HepG2 (cell line): ENCODE measurements around the gene ADARB2. TPM values are rescaled to one million over a fixed set of nuclear protein-coding genes. Genes with fewer than 3 reads are reported as not detected.

ENCODE experiments used
- ATAC-seq: fragments of 200-7000 bp; cut with Tn5 transposase; 3 replicates; pipeline ENCODE4 v1.9.1; 2020; ENCODE audit warnings: mild to moderate bottlenecking, moderate library complexity
- BruUV-seq: library from RNA; stranded (reverse); fragments of 400-500 nt; replicated peaks from 2 replicates; lab custom pipeline; 2021; lab: Mats Ljungman, UMichigan
- CTCF ChIA-PET: fragments of 300-600 bp; formaldehyde crosslinking; extraction: SDS; loops from one replicate; lab custom pipeline; 2021; ENCODE audit warnings: low total read pairs, inconsistent platforms, low intra/inter-chr PET ratio; lab: Yijun Ruan, JAX
- POLR2A ChIA-PET: fragments of 350-600 bp; sonication (Branson Sonifier 250); formaldehyde crosslinking; loops from one replicate; lab custom pipeline; 2020; ENCODE audit warnings: antibody characterized with exemption, inconsistent platforms; lab: Yijun Ruan, JAX
- DNase-seq: peaks from one replicate; pipeline ENCODE4 v3.0.0-alpha.2; 2015; ENCODE audit warnings: low spot score
- FAIRE-seq: peaks from 3 replicates; lab custom pipeline; 2011; peaks lifted over from hg19 to GRCh38; lab: Jason Lieb, UNC
- H2AFZ ChIP-seq: one replicate; pipeline ENCODE4 v1.6.1; 2011; ENCODE audit warnings: low read length, inconsistent platforms
- H3K27ac ChIP-seq: fragments of 300-600 bp; 3 replicates; pipeline ENCODE4 v1.8.0; 2011; ENCODE audit warnings: mixed run types, mild to moderate bottlenecking, mixed read lengths, low read length, inconsistent platforms; ENCODE audit not compliant: insufficient read depth; ENCODE audit errors: extremely low read length
- H3K27me3 ChIP-seq, 2 experiments: fragments of 200-600 bp in 1 of 2; 2 replicates in 1 of 2; 3 replicates in 1 of 2; pipeline versions ENCODE4 v1.6.0 to v1.8.0; 2011; ENCODE audit warnings: low read length in 2 of 2, mild to moderate bottlenecking in 2 of 2, moderate library complexity in 2 of 2, inconsistent platforms in 1 of 2; ENCODE audit not compliant: insufficient read depth in 2 of 2, control insufficient read depth in 1 of 2
- H3K36me3 ChIP-seq, 2 experiments: fragments of 200-600 bp in 1 of 2; replicated peaks in 1 of 2; 2 replicates in 1 of 2; 3 replicates in 1 of 2; pipeline versions ENCODE4 v1.5.1 to v1.8.0; 2011; ENCODE audit warnings: low read length in 2 of 2, inconsistent platforms in 1 of 2; ENCODE audit not compliant: insufficient read depth in 2 of 2, control insufficient read depth in 1 of 2
- H3K4me1 ChIP-seq: 2 replicates; pipeline ENCODE4 v1.5.1; 2012; ENCODE audit warnings: low read length, inconsistent platforms; ENCODE audit not compliant: insufficient read depth
- H3K4me2 ChIP-seq: 2 replicates; pipeline ENCODE4 v1.6.0; 2011; ENCODE audit warnings: low read depth, low read length, inconsistent platforms
- H3K4me3 ChIP-seq, 3 experiments: fragments of 200-600 bp in 1 of 3; sonication (generic), shearing (Covaris generic) in 1 of 3; replicated peaks in 1 of 3; 2 replicates each; pipeline ENCODE4 v1.5.1; 2011 to 2016; ENCODE audit warnings: low read length in 3 of 3, inconsistent platforms in 2 of 3, low read depth in 2 of 3, mild to moderate bottlenecking in 2 of 3, control low read depth in 1 of 3, mixed read lengths in 1 of 3; ENCODE audit not compliant: insufficient read depth in 1 of 3
- H3K79me2 ChIP-seq: one replicate; pipeline ENCODE4 v1.6.1; 2011; ENCODE audit warnings: low read length, inconsistent platforms; ENCODE audit not compliant: insufficient read depth
- H3K9ac ChIP-seq: 2 replicates; pipeline ENCODE4 v1.6.0; 2011; ENCODE audit warnings: mild to moderate bottlenecking, low read depth, low read length, inconsistent platforms; ENCODE audit not compliant: insufficient read depth
- H3K9me3 ChIP-seq: 2 replicates; pipeline ENCODE4 v1.5.1; 2012; ENCODE audit warnings: mild to moderate bottlenecking, low read length
- H4K20me1 ChIP-seq: 2 replicates; pipeline ENCODE4 v1.6.0; 2011; ENCODE audit warnings: inconsistent platforms, mild to moderate bottlenecking, low read length, moderate library complexity; ENCODE audit not compliant: insufficient read depth
- AHR ChIP-seq: IDR thresholded peaks from 2 replicates; pipeline ENCODE4 v1.6.1; 2018; ENCODE audit warnings: missing genetic modification reagents, missing compliant biosample characterization
- ARNT ChIP-seq: fragments of 450-650 bp; IDR thresholded peaks from 2 replicates; pipeline ENCODE4 v1.6.1; 2017
- CAMTA2 ChIP-seq: sonication (generic); formaldehyde crosslinking; IDR thresholded peaks from 2 replicates; pipeline ENCODE4 v1.4.0; 2020; ENCODE audit warnings: mild to moderate bottlenecking, missing genetic modification reagents, borderline replicate concordance
- CREB1 ChIP-seq, 2 experiments: fragments of 450-650 bp in 1 of 2; IDR thresholded peaks; 2 replicates each; pipeline ENCODE4 v1.6.1; 2016 to 2017; ENCODE audit warnings: control low read depth in 1 of 2, mild to moderate bottlenecking in 1 of 2, missing compliant biosample characterization in 1 of 2, missing genetic modification characterization in 1 of 2
- IKZF4 ChIP-seq: sonication (generic); formaldehyde crosslinking; IDR thresholded peaks from 2 replicates; pipeline ENCODE4 v1.5.1; 2020; ENCODE audit warnings: borderline replicate concordance, mild to moderate bottlenecking, low read depth, missing genetic modification reagents; ENCODE audit errors: not compliant biosample characterization
- NCOA2 ChIP-seq: sonication (generic); formaldehyde crosslinking; IDR thresholded peaks from 2 replicates; pipeline ENCODE4 v1.8.0; 2022; ENCODE audit warnings: inconsistent platforms
- SALL1 ChIP-seq: sonication (generic); formaldehyde crosslinking; IDR thresholded peaks from 2 replicates; pipeline ENCODE4 v1.8.0; 2022; ENCODE audit warnings: mild to moderate bottlenecking, missing genetic modification reagents
- YY1 ChIP-seq: IDR thresholded peaks from 2 replicates; pipeline ENCODE4 v1.6.1; 2011; ENCODE audit warnings: low read length, low read depth, moderate library complexity, mild to moderate bottlenecking; ENCODE audit not compliant: insufficient read depth, insufficient replicate concordance
- ZFAT ChIP-seq: sonication (generic); formaldehyde crosslinking; conservative IDR thresholded peaks from 2 replicates; pipeline ENCODE4 v1.8.1; 2023; ENCODE audit warnings: missing genetic modification reagents, inconsistent platforms
- ZNF337 ChIP-seq: sonication (generic); formaldehyde crosslinking; IDR thresholded peaks from 2 replicates; pipeline ENCODE4 v1.5.1; 2020; ENCODE audit warnings: missing genetic modification reagents, low read depth, mild to moderate bottlenecking, borderline replicate concordance
- ZNF468 ChIP-seq: sonication (generic); formaldehyde crosslinking; IDR thresholded peaks from 2 replicates; pipeline ENCODE4 v1.8.0; 2022; ENCODE audit warnings: mild to moderate bottlenecking, moderate library complexity, missing genetic modification reagents
- ZNF878 ChIP-seq: sonication (generic); formaldehyde crosslinking; IDR thresholded peaks from 2 replicates; pipeline ENCODE4 v1.8.1; 2023; ENCODE audit warnings: mild to moderate bottlenecking, missing genetic modification reagents, moderate library complexity
- ZSCAN25 ChIP-seq: sonication (generic); formaldehyde crosslinking; IDR thresholded peaks from 2 replicates; pipeline ENCODE4 v1.8.0; 2022; ENCODE audit warnings: mild to moderate bottlenecking, missing genetic modification reagents
- WGBS: methylation state at CpG from one replicate; pipeline ENCODE4 v1.1.6; 2017; ENCODE audit warnings: low lambda C conversion rate; 5-methylcytosine and 5-hydroxymethylcytosine counted together
- in situ Hi-C: cut with HindIII; loops from 2 replicates; pipeline ENCODE4 v1.10.0; 2017; ENCODE audit warnings: low pct_unique_long_range_greater_than_20kb; ENCODE audit not compliant: extremely low pct_ligation_motif_present
- intact Hi-C: fragments of 100-400 bp; cut with micrococcal nuclease; formaldehyde crosslinking; loops from one replicate; pipeline ENCODE4 v1.10.0; 2022; ENCODE audit not compliant: unreplicated experiment
- polyA plus RNA-seq, 8 experiments: library from polyadenylated mRNA; depleted of rRNA in 3 of 8; stranded (reverse) in 7 of 8; unstranded in 1 of 8; fragments of >200 nt; fragmentation: Illumina TruSeq in 4 of 8; extraction: Trizol in 4 of 8; gene quantifications; 2 replicates each; pipeline versions ENCODE4 v1.2.1 to v1.2.3, GENCODE V29; 2011 to 2016; ENCODE audit warnings: low read depth in 4 of 8, missing spikeins in 1 of 8, mixed read lengths in 1 of 8; ENCODE audit not compliant: insufficient read depth in 1 of 8
- total RNA-seq, 5 experiments: library from RNA; depleted of rRNA; stranded (reverse); fragments of >200 nt; fragmentation: Illumina TruSeq; extraction: Trizol; gene quantifications; 2 replicates each; pipeline ENCODE4 v1.2.3, GENCODE V29; 2016; ENCODE audit warnings: low read depth in 1 of 5
- TF ChIP-seq, protein P1 (sequence below): sonication (generic); formaldehyde crosslinking; IDR thresholded peaks from 2 replicates; pipeline ENCODE4 v1.8.1; 2022; ENCODE audit warnings: low read depth, mild to moderate bottlenecking, missing genetic modification reagents
- TF ChIP-seq, protein P2 (sequence below): sonication (generic); formaldehyde crosslinking; IDR thresholded peaks from 2 replicates; pipeline ENCODE4 v1.8.0; 2022; ENCODE audit warnings: low read depth, missing genetic modification reagents
- TF ChIP-seq, protein P3 (sequence below): IDR thresholded peaks from 2 replicates; pipeline ENCODE4 v1.4.0; 2020; ENCODE audit warnings: mild to moderate bottlenecking, missing genetic modification reagents

ADARB2 gene
- total and polyA plus RNA-seq, 2 of the 13 experiments (the other 11 are each of a cell fraction or from before 2014, with no cell fraction given) = not detected

DNA sequence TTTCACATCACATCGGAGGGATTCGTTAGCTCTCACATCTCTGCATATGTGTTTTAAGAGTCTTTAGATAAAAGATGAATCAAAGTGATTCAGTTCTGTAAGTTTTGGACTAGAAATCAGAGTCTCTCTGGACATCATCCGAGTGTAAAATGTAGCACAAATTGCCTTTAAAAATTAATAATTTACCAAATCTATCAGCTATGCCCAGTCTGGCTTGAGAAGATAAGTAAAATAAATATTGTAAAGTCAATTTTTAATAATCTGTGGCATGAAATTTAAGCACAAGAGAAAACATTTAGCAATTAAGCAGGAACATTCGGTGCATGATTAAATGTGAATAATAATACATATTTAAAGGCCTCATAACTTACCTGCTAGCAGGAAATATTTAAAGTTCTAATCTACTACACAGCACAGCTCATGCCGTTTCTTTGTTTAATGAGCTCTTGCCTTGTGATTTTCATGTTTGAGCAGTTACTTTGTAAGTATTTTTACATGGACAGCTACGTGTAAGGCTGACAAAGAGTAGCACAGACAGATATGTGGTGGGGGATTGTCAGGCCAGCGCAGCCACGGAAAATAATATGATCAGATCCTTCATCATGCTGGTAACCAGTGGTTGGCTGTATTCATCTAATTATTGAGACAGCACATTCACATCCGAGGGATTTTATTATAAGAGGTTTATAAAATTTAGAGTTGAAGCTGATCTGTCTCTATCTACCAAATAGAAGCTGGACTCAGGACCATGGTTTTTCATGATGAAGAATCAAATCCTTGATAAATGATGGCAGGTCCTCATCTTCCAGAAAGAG is 317.3 kb downstream of the ADARB2 start:
- no peak for DNase-seq
- Histone ChIP-seq H3K79me2 (no peaks in the 10 kb centered on the region), H3K4me1 (no peaks in the 10 kb centered on the region), H3K36me3 (no peaks in the 10 kb centered on the region), H2AFZ (no peak overlapping the region), H3K27ac (no peak overlapping the region), H4K20me1 (no peaks in the 10 kb centered on the region), H3K9ac (no peak overlapping the region), H3K9me3 (no peaks in the 10 kb centered on the region), H3K27me3 (peaks cover 3 to 34% of the 10 kb centered on the region in 2 experiments; a peak in 4 of 5 replicates), H3K4me3 (no peak overlapping the region), H3K4me2 (no peak overlapping the region)
- CTCF ChIA-PET = no interaction called here
- in situ Hi-C loops = no loop called here
- TF ChIP-seq AHR = no peak
- TF ChIP-seq IKZF4 (CRISPR knock-in tag) = no peak
- TF ChIP-seq, protein P1, sequence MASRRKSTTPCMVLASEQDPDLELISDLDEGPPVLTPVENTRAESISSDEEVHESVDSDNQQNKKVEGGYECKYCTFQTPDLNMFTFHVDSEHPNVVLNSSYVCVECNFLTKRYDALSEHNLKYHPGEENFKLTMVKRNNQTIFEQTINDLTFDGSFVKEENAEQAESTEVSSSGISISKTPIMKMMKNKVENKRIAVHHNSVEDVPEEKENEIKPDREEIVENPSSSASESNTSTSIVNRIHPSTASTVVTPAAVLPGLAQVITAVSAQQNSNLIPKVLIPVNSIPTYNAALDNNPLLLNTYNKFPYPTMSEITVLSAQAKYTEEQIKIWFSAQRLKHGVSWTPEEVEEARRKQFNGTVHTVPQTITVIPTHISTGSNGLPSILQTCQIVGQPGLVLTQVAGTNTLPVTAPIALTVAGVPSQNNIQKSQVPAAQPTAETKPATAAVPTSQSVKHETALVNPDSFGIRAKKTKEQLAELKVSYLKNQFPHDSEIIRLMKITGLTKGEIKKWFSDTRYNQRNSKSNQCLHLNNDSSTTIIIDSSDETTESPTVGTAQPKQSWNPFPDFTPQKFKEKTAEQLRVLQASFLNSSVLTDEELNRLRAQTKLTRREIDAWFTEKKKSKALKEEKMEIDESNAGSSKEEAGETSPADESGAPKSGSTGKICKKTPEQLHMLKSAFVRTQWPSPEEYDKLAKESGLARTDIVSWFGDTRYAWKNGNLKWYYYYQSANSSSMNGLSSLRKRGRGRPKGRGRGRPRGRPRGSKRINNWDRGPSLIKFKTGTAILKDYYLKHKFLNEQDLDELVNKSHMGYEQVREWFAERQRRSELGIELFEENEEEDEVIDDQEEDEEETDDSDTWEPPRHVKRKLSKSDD (CRISPR knock-in tag) = no peak
- no peak for TF ChIP-seq ZSCAN25 (CRISPR knock-in tag)
- TF ChIP-seq, protein P2, sequence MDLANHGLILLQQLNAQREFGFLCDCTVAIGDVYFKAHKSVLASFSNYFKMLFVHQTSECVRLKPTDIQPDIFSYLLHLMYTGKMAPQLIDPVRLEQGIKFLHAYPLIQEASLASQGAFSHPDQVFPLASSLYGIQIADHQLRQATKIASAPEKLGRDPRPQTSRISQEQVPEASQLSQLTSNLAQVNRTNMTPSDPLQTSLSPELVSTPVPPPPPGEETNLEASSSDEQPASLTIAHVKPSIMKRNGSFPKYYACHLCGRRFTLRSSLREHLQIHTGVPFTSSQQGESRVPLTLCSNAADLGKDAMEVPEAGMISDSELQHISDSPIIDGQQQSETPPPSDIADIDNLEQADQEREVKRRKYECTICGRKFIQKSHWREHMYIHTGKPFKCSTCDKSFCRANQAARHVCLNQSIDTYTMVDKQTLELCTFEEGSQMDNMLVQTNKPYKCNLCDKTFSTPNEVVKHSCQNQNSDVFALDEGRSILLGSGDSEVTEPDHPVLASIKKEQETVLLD (CRISPR knock-in tag) = no peak
- no peak for TF ChIP-seq ARNT
- TF ChIP-seq YY1 = no peak
- no peak for TF ChIP-seq CAMTA2 (CRISPR knock-in tag)
- TF ChIP-seq ZNF878 = no peak
- TF ChIP-seq CREB1 (IDR thresholded peaks at IDR 0.05) = no peak
- TF ChIP-seq CREB1 (CRISPR knock-in tag; IDR thresholded peaks at IDR 0.05) = no peak
- TF ChIP-seq, protein P3, sequence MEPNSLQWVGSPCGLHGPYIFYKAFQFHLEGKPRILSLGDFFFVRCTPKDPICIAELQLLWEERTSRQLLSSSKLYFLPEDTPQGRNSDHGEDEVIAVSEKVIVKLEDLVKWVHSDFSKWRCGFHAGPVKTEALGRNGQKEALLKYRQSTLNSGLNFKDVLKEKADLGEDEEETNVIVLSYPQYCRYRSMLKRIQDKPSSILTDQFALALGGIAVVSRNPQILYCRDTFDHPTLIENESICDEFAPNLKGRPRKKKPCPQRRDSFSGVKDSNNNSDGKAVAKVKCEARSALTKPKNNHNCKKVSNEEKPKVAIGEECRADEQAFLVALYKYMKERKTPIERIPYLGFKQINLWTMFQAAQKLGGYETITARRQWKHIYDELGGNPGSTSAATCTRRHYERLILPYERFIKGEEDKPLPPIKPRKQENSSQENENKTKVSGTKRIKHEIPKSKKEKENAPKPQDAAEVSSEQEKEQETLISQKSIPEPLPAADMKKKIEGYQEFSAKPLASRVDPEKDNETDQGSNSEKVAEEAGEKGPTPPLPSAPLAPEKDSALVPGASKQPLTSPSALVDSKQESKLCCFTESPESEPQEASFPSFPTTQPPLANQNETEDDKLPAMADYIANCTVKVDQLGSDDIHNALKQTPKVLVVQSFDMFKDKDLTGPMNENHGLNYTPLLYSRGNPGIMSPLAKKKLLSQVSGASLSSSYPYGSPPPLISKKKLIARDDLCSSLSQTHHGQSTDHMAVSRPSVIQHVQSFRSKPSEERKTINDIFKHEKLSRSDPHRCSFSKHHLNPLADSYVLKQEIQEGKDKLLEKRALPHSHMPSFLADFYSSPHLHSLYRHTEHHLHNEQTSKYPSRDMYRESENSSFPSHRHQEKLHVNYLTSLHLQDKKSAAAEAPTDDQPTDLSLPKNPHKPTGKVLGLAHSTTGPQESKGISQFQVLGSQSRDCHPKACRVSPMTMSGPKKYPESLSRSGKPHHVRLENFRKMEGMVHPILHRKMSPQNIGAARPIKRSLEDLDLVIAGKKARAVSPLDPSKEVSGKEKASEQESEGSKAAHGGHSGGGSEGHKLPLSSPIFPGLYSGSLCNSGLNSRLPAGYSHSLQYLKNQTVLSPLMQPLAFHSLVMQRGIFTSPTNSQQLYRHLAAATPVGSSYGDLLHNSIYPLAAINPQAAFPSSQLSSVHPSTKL (CRISPR knock-in tag) = no peak
- TF ChIP-seq ZNF468 (CRISPR knock-in tag) = no peak
- no peak for TF ChIP-seq ZNF337
- TF ChIP-seq ZFAT (CRISPR knock-in tag) = no peak
- no peak for TF ChIP-seq SALL1
- no peak for TF ChIP-seq NCOA2 (CRISPR knock-in tag)
- FAIRE-seq = no peak
- POLR2A ChIA-PET = no interaction called here
- ATAC-seq = no peak
- WGBS = 11% methylated on average over 9 of the region's 9 CpGs
- BruUV-seq = no TSS peak
- intact Hi-C loops = no loop called here
